Measurements from ENCODE around the gene TRPC6.
A peak's percentile ranks its signal among the peaks of the same experiment; 100 is the strongest.
"Not testable (repeated sequence)": the region's sequence is repeated elsewhere in the genome, so short reads cannot be mapped to it uniquely, and the experiment has no call there.

Gene TRPC6

DNA sequence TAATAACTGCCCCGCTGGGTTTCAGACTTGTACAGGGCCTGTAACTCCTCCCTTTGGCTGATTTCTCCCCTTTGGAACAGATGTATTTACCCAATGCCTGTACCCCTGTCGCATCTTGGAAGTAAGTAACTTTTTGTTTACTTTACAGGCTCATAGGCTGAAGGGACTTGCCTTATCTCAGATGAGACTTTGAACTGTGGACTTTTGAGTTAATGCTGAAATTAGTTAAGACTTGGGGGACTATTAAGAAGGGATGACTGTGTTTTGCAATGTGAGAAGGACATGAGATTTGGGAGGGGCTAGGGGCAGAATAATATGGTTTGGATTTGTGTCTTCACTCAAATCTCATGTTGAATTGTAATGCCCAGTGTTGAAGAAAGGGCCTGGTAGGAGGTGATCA, 62.0 kb downstream of the TRPC6 start:
- DNase-seq (ENCODE audit: low spot score), result no peak

DNA sequence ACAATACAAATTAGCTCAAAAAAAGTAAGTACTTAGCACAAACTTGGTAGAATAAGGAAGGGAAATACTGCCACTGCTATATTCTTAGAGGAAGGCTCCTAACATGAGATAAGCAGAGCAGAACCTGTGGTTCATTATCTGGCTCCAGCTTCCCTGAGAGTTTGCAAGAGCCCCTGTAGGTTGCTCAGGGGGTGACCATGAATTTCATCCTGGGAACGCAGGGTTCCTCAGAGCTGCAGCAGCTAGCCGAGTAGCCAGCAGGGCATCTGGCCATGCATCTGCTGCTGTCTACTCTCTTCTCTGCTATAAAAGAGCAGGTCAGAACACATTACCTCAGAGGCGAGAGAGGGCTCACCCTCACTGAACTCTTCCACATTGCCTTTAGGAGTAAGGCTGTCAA, 67.3 kb downstream of the TRPC6 start:
- no peak for DNase-seq (ENCODE audit: low spot score)

DNA sequence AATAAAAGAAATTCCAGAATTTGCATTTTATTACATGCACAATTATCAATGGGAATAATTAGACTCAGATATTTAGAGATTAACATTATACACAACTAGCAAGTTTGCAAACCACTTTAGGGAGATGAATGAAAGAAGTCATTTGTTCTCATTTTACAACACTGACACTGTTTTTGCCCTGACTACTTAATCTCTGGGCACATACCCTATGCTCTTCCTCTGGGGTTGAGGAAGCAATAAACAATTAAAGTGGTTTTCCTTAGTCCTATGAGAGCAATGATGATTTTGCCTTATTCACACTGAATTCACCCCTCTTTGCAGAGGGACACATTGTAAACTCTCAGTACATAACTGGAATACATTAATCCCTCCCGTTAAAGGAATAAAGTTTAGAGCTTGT, 72.7 kb downstream of the TRPC6 start:
- no peak for DNase-seq (ENCODE audit: low spot score)

DNA sequence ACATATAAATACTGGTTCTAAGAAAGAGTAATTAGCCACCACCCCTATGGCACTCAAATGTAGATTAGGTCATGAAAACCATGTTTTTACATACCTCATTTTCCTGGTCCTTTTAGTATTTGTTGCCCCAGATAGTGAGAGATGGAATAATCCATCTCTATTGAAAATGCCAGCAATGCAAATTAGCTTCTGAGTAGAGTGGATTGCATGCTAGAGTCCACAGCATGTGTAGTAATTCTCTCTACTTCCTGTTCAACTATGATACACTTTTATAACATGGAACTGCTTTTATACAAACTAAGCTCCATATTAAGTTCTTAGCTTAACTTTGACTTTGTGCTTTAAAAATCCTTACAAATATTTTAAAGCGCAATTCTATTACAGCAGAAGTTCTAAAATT, 73.2 kb downstream of the TRPC6 start:
- no peak for DNase-seq (ENCODE audit: low spot score)

DNA sequence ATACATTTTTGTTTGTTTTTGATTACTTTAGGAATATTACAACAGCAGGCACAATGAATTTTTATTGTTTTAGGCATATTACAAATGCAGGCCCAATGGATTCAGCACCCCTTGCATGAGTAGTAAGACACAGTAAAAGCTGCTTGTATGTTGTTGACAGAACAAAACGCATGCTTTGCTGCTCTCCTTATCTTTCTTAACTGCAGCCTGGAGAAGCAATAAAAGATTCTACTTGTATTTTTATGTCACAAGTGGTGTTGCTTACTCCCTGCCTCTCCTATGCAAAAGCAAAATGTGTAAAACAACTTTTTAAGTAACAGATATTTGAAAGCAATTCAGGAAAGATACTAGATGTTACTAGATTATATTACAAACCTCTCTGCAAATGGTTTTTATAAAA, 73.9 kb downstream of the TRPC6 start:
- DNase-seq (ENCODE audit: low spot score), result no peak

DNA sequence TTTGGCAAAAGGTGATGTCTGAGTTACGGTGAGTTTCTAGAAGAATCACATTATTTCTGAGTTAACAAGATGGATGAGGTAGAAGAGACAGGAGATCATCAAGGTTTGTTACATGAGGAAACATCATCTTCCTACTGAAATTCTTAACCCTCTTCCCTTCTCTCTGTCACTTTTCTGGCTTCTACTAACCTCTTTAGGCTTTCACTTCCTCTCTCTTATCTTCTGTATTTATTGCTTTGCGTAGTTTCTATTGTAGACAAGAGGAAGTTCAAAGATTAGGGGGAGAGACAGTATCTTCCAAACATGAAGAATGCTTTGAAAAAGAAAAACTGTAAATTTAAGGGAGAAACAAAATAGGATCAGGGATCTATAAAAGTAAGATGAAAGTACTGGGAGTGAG, 75.4 kb downstream of the TRPC6 start:
- DNase-seq (ENCODE audit: low spot score), result peak; percentile 4

DNA sequence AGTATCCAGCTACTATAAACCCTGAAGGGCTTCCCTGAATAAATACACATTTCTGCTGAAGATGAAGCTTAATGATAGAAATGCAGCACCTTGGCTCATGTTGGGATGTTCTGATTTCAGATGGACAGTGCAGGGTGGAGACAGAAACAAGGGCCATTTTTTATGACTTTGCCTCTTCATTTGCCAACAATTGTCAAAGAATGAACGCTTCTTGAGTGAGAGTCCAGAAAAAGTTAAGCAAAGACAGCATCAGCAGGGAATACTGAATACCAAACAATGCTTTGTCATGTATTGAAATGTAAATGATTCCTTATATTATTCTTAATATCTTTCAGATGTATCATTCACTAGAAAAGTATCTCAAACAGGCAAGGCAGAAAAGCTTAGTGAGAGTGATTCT, 84.9 kb downstream of the TRPC6 start:
- no peak for DNase-seq (ENCODE audit: low spot score)

DNA sequence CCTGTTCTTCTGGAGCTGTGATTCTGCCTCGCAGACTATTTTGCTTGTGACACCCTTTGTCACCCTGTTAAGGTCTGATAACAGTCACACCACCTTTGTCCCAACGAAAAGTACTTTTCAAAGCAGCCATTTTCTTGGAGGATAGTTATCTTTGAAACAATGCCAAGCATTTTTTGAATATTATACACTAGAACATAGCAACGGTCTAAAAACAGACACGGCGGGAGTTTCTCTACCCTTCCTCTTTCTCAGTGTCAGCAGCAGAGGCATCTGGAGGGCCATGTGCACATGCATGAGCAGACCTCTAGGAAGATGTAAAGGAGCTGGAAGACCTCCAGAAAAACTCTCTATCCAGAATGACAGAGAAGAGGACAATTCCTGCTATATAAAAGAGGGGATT, 86.5 kb downstream of the TRPC6 start:
- no peak for DNase-seq (ENCODE audit: low spot score)

- DNase-seq (ENCODE audit: low spot score), result peak; percentile 59
Measured at GRCh38 chr11:101487775-101488174, 96.0 kb downstream of the TRPC6 start.

DNA sequence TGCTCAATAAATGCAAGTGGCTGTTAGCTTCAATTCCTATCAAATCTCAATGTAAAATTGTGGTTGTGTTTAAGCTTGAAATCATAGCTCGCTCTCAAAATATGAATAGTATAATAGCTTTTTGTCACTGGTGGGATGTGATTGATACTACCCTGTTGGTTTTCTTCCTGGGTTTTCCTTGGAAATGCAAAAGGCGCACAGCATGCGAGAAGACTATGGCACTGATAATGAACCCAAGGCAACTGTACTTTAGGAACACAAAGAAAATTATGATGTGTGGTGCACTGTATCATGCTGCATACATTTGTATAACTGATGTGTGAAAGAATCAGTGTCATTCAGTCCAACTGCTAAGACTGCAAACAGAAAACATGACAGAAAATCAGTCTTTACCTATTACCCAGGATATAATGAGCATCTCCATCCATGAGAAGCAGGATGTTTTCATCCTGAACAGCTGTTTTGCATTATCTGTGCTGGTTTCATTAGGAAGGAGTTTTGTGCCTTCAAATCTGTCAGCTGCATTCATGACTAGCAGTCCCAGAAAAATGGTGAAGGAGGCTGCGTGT, 101.2 kb downstream of the TRPC6 start:
- no peak for DNase-seq (ENCODE audit: low spot score)

GRCh38 chr11:101478587-101479369, 105.0 kb downstream of the TRPC6 start:
- no peak for DNase-seq (ENCODE audit: low spot score)

- DNase-seq (ENCODE audit: low spot score), result no peak
Measured at GRCh38 chr11:101477926-101478325, 105.9 kb downstream of the TRPC6 start.

GRCh38 chr11:101476191-101476590, 107.6 kb downstream of the TRPC6 start:
- DNase-seq (ENCODE audit: low spot score), result no peak

DNA sequence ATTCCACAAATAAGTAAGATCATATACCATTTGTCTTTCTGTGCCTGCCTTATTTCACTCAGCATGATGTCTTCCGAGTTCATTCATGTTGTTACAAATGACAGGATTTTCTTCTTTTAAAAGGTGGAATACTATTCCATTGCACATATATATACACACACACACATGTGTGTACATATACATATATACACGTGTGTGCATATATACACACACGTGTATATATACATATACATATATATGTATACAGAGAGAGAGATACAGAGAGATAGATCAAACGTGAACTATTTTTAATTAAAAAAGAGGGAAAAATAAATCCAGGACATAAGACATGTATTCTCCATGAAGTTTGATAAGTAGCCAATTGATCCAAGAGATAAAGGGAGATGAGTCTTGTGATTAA, 108.1 kb downstream of the TRPC6 start:
- no peak for DNase-seq (ENCODE audit: low spot score)

DNA sequence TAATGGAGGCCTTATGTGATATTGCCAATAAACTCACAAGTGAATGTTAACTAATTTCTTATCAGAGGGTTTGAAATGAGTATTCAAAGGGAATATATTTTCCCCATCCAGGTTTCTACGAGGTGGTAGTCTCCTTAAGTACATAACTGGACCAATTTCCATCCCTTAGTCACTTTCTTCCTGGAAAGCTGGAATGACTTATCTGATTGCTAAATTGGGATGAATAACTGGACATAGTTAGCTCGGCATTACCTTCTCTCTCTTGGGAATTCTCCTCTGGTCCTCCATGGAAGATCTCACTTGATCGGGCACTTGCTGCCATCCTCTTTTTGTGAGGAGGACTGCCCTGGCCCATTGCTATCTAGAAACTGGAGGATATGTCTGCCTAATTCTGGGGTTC, 109.1 kb downstream of the TRPC6 start:
- DNase-seq (ENCODE audit: low spot score), result no peak

DNA sequence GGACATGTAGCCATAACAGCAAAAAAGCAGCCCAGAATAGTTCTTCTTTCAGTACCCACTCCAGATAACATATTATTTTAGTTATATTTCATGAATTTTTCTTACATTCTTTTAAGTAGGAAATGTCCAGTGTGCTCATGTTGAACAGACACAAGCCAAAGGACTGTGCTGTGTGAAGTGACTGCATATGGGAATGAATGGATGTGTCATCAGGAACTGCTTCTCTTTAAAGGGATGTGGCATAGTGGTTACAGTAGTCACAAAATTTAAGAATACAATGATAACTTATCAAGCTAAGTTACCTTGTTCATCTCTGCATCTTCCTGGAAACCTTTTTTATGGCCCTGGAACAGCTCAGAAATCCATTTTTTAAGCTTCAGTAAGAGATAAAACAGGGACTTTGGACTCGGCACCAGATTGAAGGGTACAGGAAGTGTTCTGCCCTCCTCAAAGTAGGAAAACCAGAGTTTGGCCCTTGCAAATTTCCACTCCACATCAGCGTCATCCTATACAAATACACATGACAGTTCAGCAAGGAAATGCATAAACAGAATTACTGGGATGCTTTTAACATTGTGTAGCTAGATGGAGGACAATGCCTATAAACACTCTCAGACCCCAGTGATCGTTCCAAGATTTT, 112.8 kb downstream of the TRPC6 start:
- DNase-seq (ENCODE audit: low spot score), result no peak

- no peak for DNase-seq (ENCODE audit: low spot score)
Measured at GRCh38 chr11:101470419-101470818, 113.4 kb downstream of the TRPC6 start.

- no peak for DNase-seq (ENCODE audit: low spot score)
Measured at GRCh38 chr11:101466352-101466751, 117.5 kb downstream of the TRPC6 start.

DNA sequence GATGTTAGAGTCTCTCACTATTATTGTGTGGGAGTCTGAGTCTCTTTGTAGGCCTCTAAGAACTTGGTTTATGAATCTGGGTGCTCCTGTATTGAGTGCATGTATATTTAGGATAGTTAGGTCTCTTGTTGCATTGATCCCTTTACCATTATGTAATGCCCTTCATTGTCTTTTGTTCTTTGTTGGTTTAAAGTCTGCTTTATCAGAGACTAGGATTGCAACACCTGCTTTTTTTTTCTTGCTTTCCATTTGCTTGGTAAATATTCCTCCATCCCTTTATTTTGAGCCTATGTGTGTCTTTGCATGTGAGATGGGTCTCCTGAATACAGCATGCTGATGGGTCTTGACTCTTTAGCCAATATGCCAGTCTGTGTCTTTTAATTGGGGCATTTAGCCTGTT, 119.4 kb downstream of the TRPC6 start:
- DNase-seq (ENCODE audit: low spot score), result not testable (repeated sequence)

- DNase-seq (ENCODE audit: low spot score), result no peak
Measured at GRCh38 chr11:101459020-101459419, 124.8 kb downstream of the TRPC6 start.

GRCh38 chr11:101458161-101458560, 125.6 kb downstream of the TRPC6 start:
- no peak for DNase-seq (ENCODE audit: low spot score)

DNA sequence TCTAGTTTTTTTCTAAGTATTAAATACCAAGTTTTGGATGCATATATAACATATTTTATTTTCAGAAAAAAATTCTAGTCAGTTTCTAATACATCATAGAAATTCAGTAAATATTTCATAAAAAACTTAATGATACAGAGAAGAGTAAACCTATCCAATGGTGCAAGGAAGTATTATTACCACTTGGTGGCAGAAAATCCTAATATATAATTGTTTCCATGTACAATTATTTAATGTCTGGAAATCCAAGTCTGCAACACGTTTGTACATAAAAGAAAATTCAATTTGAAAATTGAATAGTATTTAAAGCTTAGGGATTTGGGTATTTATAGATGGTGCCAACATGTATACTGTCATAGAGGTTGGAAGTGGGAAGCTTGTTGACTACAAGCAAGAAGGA, 127.0 kb downstream of the TRPC6 start:
- DNase-seq (ENCODE audit: low spot score), result no peak

- no peak for DNase-seq (ENCODE audit: low spot score)
Measured at GRCh38 chr11:101453682-101454081, 130.1 kb downstream of the TRPC6 start.
